IPS-NIHi7 (cell line): ENCODE data around the gene EFCAB3.
"Not testable (repeated sequence)": the region's sequence is repeated elsewhere in the genome, so short reads cannot be mapped to it uniquely, and the experiment has no call there.

Experiments
- DNase-seq: peaks from one replicate; pipeline ENCODE4 v3.0.0; 2012; ENCODE audit warnings: mixed read lengths; ENCODE audit errors: extremely low spot score

The EFCAB3 gene

GRCh38 chr17:62380253-62380652 lies at the start of gene EFCAB3:
Gene EFCAB3 (plus strand): TSS chr17:62380553. CDS start chr17:62382980, 2,427 bp downstream.
- no peak for DNase-seq

- DNase-seq: no peak
Observed at GRCh38 chr17:62336527-62336926, 43.8 kb upstream of the EFCAB3 start.

- no peak for DNase-seq
Observed at GRCh38 chr17:62343764-62344270, 36.5 kb upstream of the EFCAB3 start.

- DNase-seq: no peak
Observed at GRCh38 chr17:62351176-62351575, 29.2 kb upstream of the EFCAB3 start.

GRCh38 chr17:62366191-62366590 lies 14.2 kb upstream of the EFCAB3 start:
- no peak for DNase-seq

- no peak for DNase-seq
Observed at GRCh38 chr17:62381561-62381960, 1.2 kb downstream of the EFCAB3 start.

GRCh38 chr17:62388856-62389255 lies 8.5 kb downstream of the EFCAB3 start:
- no peak for DNase-seq

- DNase-seq: no peak
Observed at GRCh38 chr17:62392908-62393307, 12.6 kb downstream of the EFCAB3 start.

GRCh38 chr17:62398891-62399290 lies 18.5 kb downstream of the EFCAB3 start:
- DNase-seq: no peak

GRCh38 chr17:62405451-62405850 lies 25.1 kb downstream of the EFCAB3 start:
- DNase-seq: no peak

GRCh38 chr17:62413090-62413489 lies 32.7 kb downstream of the EFCAB3 start:
- not testable (repeated sequence) for DNase-seq

GRCh38 chr17:62423647-62424461 lies 43.5 kb downstream of the EFCAB3 start, which contains the start of gene METTL2A:
Gene METTL2A (plus strand): TSS chr17:62423897. CDS start chr17:62423903, 6 bp downstream.
- DNase-seq: peak; percentile 79

GRCh38 chr17:62426214-62426613 lies 45.9 kb downstream of the EFCAB3 start:
- not testable (repeated sequence) for DNase-seq

GRCh38 chr17:62435251-62435650 lies 54.9 kb downstream of the EFCAB3 start:
- not testable (repeated sequence) for DNase-seq

GRCh38 chr17:62441181-62441580 lies 60.8 kb downstream of the EFCAB3 start:
- DNase-seq: not testable (repeated sequence)

GRCh38 chr17:62444063-62444462 lies 63.7 kb downstream of the EFCAB3 start:
- no peak for DNase-seq

- not testable (repeated sequence) for DNase-seq
Observed at GRCh38 chr17:62445791-62446190, 65.4 kb downstream of the EFCAB3 start.

- DNase-seq: not testable (repeated sequence)
Observed at GRCh38 chr17:62452195-62452594, 71.8 kb downstream of the EFCAB3 start.

GRCh38 chr17:62453041-62453440 lies 72.7 kb downstream of the EFCAB3 start:
- not testable (repeated sequence) for DNase-seq

- DNase-seq: not testable (repeated sequence)
Observed at GRCh38 chr17:62453656-62454055, 73.3 kb downstream of the EFCAB3 start.

- DNase-seq: not testable (repeated sequence)
Observed at GRCh38 chr17:62454111-62454510, 73.8 kb downstream of the EFCAB3 start.

- DNase-seq: no peak
Observed at GRCh38 chr17:62456016-62456415, 75.7 kb downstream of the EFCAB3 start.

GRCh38 chr17:62458483-62458882 lies 78.1 kb downstream of the EFCAB3 start:
- DNase-seq: not testable (repeated sequence)
